ENCODE data around the gene GCKR.
"Not testable (repeated sequence)": the region's sequence is repeated elsewhere in the genome, so short reads cannot be mapped to it uniquely, and the experiment has no call there.

Gene GCKR

DNA sequence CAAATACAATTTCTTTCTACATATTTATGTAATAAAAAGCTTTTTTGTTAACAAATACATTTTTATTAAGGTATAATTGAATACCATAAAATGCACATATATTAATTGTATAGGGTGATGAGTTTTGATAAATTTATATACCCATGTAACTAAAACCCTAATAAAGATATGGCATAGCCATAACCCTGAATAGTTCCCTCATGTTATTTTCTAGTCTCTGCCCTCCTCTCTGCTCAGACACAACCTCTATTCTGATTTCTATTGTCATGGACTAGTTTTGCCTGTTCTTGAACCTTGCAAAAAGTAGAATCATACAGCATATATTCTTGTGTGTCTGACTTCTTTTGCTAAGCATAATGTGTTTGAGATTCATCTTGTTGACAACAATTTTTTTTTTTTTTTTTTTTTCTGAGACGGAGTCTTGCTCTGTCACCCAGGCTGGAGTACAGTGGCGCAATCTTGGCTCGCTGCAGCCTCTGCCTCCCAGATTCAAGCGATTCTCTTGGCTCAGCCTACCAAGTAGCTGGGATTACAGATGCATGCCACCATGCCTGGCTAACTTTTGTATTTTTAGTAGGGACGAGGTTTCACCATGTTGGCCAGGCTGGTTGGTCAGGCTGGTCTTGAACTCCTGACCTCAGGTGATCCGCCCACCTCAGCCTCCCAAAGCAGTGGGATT, 47.6 kb downstream of the GCKR start:
- TF ChIP-seq, protein P1, sequence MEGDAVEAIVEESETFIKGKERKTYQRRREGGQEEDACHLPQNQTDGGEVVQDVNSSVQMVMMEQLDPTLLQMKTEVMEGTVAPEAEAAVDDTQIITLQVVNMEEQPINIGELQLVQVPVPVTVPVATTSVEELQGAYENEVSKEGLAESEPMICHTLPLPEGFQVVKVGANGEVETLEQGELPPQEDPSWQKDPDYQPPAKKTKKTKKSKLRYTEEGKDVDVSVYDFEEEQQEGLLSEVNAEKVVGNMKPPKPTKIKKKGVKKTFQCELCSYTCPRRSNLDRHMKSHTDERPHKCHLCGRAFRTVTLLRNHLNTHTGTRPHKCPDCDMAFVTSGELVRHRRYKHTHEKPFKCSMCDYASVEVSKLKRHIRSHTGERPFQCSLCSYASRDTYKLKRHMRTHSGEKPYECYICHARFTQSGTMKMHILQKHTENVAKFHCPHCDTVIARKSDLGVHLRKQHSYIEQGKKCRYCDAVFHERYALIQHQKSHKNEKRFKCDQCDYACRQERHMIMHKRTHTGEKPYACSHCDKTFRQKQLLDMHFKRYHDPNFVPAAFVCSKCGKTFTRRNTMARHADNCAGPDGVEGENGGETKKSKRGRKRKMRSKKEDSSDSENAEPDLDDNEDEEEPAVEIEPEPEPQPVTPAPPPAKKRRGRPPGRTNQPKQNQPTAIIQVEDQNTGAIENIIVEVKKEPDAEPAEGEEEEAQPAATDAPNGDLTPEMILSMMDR (IDR thresholded peaks at IDR 0.05; ENCODE audit: borderline replicate concordance, control extremely low read depth, extremely low read depth, insufficient read depth, missing control alignments): no peak
- in situ Hi-C loops (cut with MboI; ENCODE audit: low sequenced_read_pairs, unreplicated experiment): no loop called here
- no peak for DNase-seq (ENCODE audit: low spot score)

DNA sequence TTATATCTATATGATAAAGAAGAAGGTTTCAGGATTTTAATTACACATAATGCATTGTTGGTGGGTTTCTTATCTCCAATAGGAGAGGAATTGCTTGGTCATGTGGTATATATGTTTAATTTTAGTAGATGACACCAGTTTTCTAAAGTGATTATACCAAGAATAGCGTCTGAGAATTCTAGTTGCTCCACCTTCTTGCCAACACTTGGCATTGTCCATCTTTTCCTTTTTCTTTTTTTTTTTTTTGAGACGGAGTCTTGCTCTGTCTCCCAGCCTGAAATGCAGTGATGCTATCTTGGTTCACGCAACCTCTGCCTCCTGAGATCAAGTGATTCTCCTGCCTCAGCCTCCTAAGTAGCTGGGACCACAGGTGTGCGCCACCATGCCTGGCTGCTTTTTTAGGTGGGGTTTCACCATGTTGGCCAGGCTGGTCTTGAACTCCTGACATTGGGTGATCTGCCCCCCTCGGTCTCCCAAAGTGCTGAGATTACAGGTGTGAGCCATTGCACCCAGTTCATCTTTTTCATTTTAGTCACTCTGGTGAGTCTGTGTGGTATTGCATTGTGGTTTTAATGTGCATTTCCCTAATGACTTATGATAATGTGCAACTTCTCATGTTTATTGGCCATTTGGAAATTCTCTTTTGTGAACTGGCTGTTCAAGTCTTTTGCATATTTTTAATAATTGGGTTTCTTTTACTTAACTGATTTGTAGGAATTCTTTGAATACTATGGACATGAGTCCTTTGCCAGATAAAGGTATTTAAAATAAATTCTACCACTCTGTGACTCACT, 48.9 kb downstream of the GCKR start:
- in situ Hi-C loops (cut with MboI; ENCODE audit: low sequenced_read_pairs, unreplicated experiment): no loop called here
- no peak for DNase-seq (ENCODE audit: low spot score)

GRCh38 chr2:27549303-27549702, 52.7 kb downstream of the GCKR start:
- no peak for DNase-seq (ENCODE audit: low spot score)
- in situ Hi-C loops (cut with MboI; ENCODE audit: low sequenced_read_pairs, unreplicated experiment): no loop called here
- TF ChIP-seq, protein P1 (IDR thresholded peaks at IDR 0.05; ENCODE audit: borderline replicate concordance, control extremely low read depth, extremely low read depth, insufficient read depth, missing control alignments): no peak

More for the DNA sequence above, 48.9 kb downstream of the GCKR start:
- TF ChIP-seq, protein P1 (IDR thresholded peaks at IDR 0.05; ENCODE audit: borderline replicate concordance, control extremely low read depth, extremely low read depth, insufficient read depth, missing control alignments): no peak

GRCh38 chr2:27551514-27551913, 54.9 kb downstream of the GCKR start:
- in situ Hi-C loops (cut with MboI; ENCODE audit: low sequenced_read_pairs, unreplicated experiment): no loop called here
- TF ChIP-seq, protein P1 (IDR thresholded peaks at IDR 0.05; ENCODE audit: borderline replicate concordance, control extremely low read depth, extremely low read depth, insufficient read depth, missing control alignments): no peak
- no peak for DNase-seq (ENCODE audit: low spot score)

- in situ Hi-C loops (cut with MboI; ENCODE audit: low sequenced_read_pairs, unreplicated experiment): no loop called here
- no peak for DNase-seq (ENCODE audit: low spot score)
- TF ChIP-seq, protein P1 (IDR thresholded peaks at IDR 0.05; ENCODE audit: borderline replicate concordance, control extremely low read depth, extremely low read depth, insufficient read depth, missing control alignments): no peak
Measured at GRCh38 chr2:27552941-27553340, 56.3 kb downstream of the GCKR start.

GRCh38 chr2:27554451-27554850, 57.8 kb downstream of the GCKR start:
- in situ Hi-C loops (cut with MboI; ENCODE audit: low sequenced_read_pairs, unreplicated experiment); DNase-seq (ENCODE audit: low spot score): not testable (repeated sequence)

DNA sequence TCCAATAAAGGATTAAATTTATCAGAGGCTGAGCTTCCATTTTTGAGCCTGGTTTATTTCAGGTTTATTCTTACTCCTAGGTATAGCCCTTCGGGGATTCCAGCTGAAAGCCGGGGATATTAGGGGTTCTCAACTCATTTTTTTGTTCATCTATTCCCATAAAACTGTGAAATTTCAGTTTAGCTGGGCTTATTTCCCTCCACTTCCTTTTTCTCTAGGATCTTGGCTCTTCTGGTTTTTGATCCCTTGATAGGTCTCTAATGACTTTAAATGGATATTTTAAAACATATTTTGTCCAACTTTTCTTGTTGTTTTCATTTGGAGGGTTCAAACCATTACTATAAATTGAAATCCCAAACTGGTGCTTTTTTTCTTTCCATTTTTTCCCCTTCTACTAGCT, 62.6 kb downstream of the GCKR start:
- DNase-seq (ENCODE audit: low spot score): no peak
- in situ Hi-C loops (cut with MboI; ENCODE audit: low sequenced_read_pairs, unreplicated experiment): no loop called here
- TF ChIP-seq, protein P1 (IDR thresholded peaks at IDR 0.05; ENCODE audit: borderline replicate concordance, control extremely low read depth, extremely low read depth, insufficient read depth, missing control alignments): no peak

Data from GM13976 (cell line).